Skeletal muscle cell (primary cell): ENCODE measurements around the gene OR10A4.
A peak's percentile ranks its signal among the peaks of the same experiment; 100 is the strongest.
"Not testable (repeated sequence)": the region's sequence is repeated elsewhere in the genome, so short reads cannot be mapped to it uniquely, and the experiment has no call there.

ENCODE experiments used
- DNase-seq: peaks from one replicate; pipeline ENCODE4 v3.0.0-alpha.2; 2010; ENCODE audit warnings: low read depth
- H3K4me3 ChIP-seq: 2 replicates; pipeline ENCODE4 v1.5.1; 2011; ENCODE audit warnings: low read depth, mild to moderate bottlenecking, control low read depth, low read length, moderate library complexity

OR10A4 gene

GRCh38 chr11:6894097-6894496 is 17.7 kb downstream of the OR10A4 start:
- DNase-seq: no peak
- no peak overlapping the region for H3K4me3 ChIP-seq

- DNase-seq: no peak
- H3K4me3 ChIP-seq: no peak overlapping the region
Observed at GRCh38 chr11:6895010-6895409, 18.6 kb downstream of the OR10A4 start.

- H3K4me3 ChIP-seq: no peak overlapping the region
- DNase-seq: no peak
Observed at GRCh38 chr11:6898911-6899310, 22.5 kb downstream of the OR10A4 start.

- H3K4me3 ChIP-seq: no peak overlapping the region
- no peak for DNase-seq
Observed at GRCh38 chr11:6900327-6900999, 24.0 kb downstream of the OR10A4 start.

- not testable (repeated sequence) for DNase-seq, H3K4me3 ChIP-seq
Observed at GRCh38 chr11:6904804-6905203, 28.4 kb downstream of the OR10A4 start.

GRCh38 chr11:6911378-6911777 is 35.0 kb downstream of the OR10A4 start:
- no peak overlapping the region for H3K4me3 ChIP-seq
- DNase-seq: no peak

GRCh38 chr11:6911948-6912347 is 35.5 kb downstream of the OR10A4 start:
- no peak overlapping the region for H3K4me3 ChIP-seq
- DNase-seq: no peak

- no peak overlapping the region for H3K4me3 ChIP-seq
- no peak for DNase-seq
Observed at GRCh38 chr11:6919698-6920097, 43.3 kb downstream of the OR10A4 start.

- DNase-seq: no peak
- H3K4me3 ChIP-seq: no peak within 1 kb of the TSS
Observed at GRCh38 chr11:6920702-6921101, 44.3 kb downstream of the OR10A4 start, which contains the start of gene OR2D3. Gene OR2D3 (plus strand): TSS chr11:6921002. CDS start chr11:6921002, 0 bp downstream.

GRCh38 chr11:6925007-6925577 is 48.7 kb downstream of the OR10A4 start:
- DNase-seq: no peak
- H3K4me3 ChIP-seq: no peak overlapping the region

GRCh38 chr11:6925636-6926207 is 49.3 kb downstream of the OR10A4 start:
- no peak for DNase-seq

GRCh38 chr11:6926208-6927029 is 50.0 kb downstream of the OR10A4 start, which contains the start of gene ZNF215:
Gene ZNF215 (plus strand): TSS chr11:6926426. CDS start chr11:6932273, 5,847 bp downstream.
- peak; percentile 60 for DNase-seq
- peak within 1 kb of the TSS; percentile 81 for H3K4me3 ChIP-seq

More at GRCh38 chr11:6925636-6926207, 49.3 kb downstream of the OR10A4 start:
- peak overlapping the region; percentile 81 for H3K4me3 ChIP-seq

GRCh38 chr11:6927030-6927617 is 50.7 kb downstream of the OR10A4 start:
- H3K4me3 ChIP-seq: peak overlapping the region; percentile 81
- no peak for DNase-seq
